ENCODE results near the gene HAPLN3. TPM values are rescaled to one million over a fixed set of nuclear protein-coding genes. Genes with fewer than 3 reads are reported as not detected.

HAPLN3 gene
- polyA plus RNA-seq, 1 donor (not counting 4 experiments of a cell fraction or from before 2014, with no cell fraction given), result 1.4 TPM

- H3K9me3 ChIP-seq (ENCODE audit: control insufficient read depth, low read depth, low read length), result no peaks in the 10 kb centered on the region
- H3K9me1 ChIP-seq (ENCODE audit: control insufficient read depth, extremely low read depth, insufficient read depth, low read length), result no peaks in the 10 kb centered on the region
- TF ChIP-seq EZH2 (IDR thresholded peaks at IDR 0.05; ENCODE audit: low read length), result no peak
- no peak for TF ChIP-seq CTCF (optimal IDR thresholded peaks at IDR 0.05 in 1 of 3, IDR thresholded peaks at IDR 0.05 in 1 of 3, conservative IDR thresholded peaks at IDR 0.05 in 1 of 3; ENCODE audit: extremely low read depth in 1 of 3, insufficient read depth in 2 of 3, low read length in 3 of 3)
- no peaks in the 10 kb centered on the region for H4K20me1 ChIP-seq (ENCODE audit: control insufficient read depth, extremely low read depth, insufficient read depth, low read length)
- FAIRE-seq, result no peak
- no peak overlapping the region for H3K27ac ChIP-seq (ENCODE audit: control insufficient read depth, insufficient read depth, low read length)
- H3K9ac ChIP-seq (ENCODE audit: control insufficient read depth, extremely low read depth, insufficient read depth, low read length), result no peak overlapping the region
- no peak overlapping the region for H3K4me2 ChIP-seq (ENCODE audit: control insufficient read depth, extremely low read depth, insufficient read depth, low read depth, low read length)
- H3K27me3 ChIP-seq (ENCODE audit: control insufficient read depth, extremely low read depth, insufficient read depth, low read length), result no peaks in the 10 kb centered on the region
- H3K4me1 ChIP-seq (ENCODE audit: control insufficient read depth, extremely low read depth, insufficient read depth, low read length), result no peaks in the 10 kb centered on the region
- no peak overlapping the region for H3K4me3 ChIP-seq (ENCODE audit: control insufficient read depth in 2 of 3, extremely low read depth in 1 of 3, insufficient read depth in 2 of 3, low read depth in 1 of 3, low read length in 3 of 3)
- H3K36me3 ChIP-seq (ENCODE audit: control insufficient read depth in 2 of 2, extremely low read depth in 1 of 2, insufficient read depth in 2 of 2, low read length in 2 of 2), result peaks cover 7 to 30% of the 10 kb centered on the region in 2 experiments
- no peak overlapping the region for H2AFZ ChIP-seq (ENCODE audit: control insufficient read depth, low read length)
- dilution Hi-C loops (cut with MboI; ENCODE audit: extremely low pct_ligation_motif_present, low sequenced_read_pairs), result no loop called here
- DNase-seq (ENCODE audit: low read depth, low spot score), result no peak
- no peaks in the 10 kb centered on the region for H3K79me2 ChIP-seq (ENCODE audit: control insufficient read depth, insufficient read depth, low read length)
Observed at GRCh38 chr15:88906130-88906529, 10.8 kb upstream of the HAPLN3 start.

GRCh38 chr15:88905576-88905975, 10.2 kb upstream of the HAPLN3 start:
- no peak for TF ChIP-seq EZH2 (IDR thresholded peaks at IDR 0.05; ENCODE audit: low read length)
- TF ChIP-seq CTCF (optimal IDR thresholded peaks at IDR 0.05 in 1 of 3, IDR thresholded peaks at IDR 0.05 in 1 of 3, conservative IDR thresholded peaks at IDR 0.05 in 1 of 3; ENCODE audit: extremely low read depth in 1 of 3, insufficient read depth in 2 of 3, low read length in 3 of 3), result no peak
- Histone ChIP-seq H3K4me2 (ENCODE audit: control insufficient read depth, extremely low read depth, insufficient read depth, low read depth, low read length) (no peak overlapping the region), H3K79me2 (ENCODE audit: control insufficient read depth, insufficient read depth, low read length) (no peaks in the 10 kb centered on the region), H3K36me3 (ENCODE audit: control insufficient read depth in 2 of 2, extremely low read depth in 1 of 2, insufficient read depth in 2 of 2, low read length in 2 of 2) (peaks cover 7 to 30% of the 10 kb centered on the region in 2 experiments), H3K4me3 (ENCODE audit: control insufficient read depth in 2 of 3, extremely low read depth in 1 of 3, insufficient read depth in 2 of 3, low read depth in 1 of 3, low read length in 3 of 3) (no peak overlapping the region), H2AFZ (ENCODE audit: control insufficient read depth, low read length) (no peak overlapping the region), H3K9ac (ENCODE audit: control insufficient read depth, extremely low read depth, insufficient read depth, low read length) (no peak overlapping the region), H3K4me1 (ENCODE audit: control insufficient read depth, extremely low read depth, insufficient read depth, low read length) (peaks cover 5% of the 10 kb centered on the region), H3K9me3 (ENCODE audit: control insufficient read depth, low read depth, low read length) (no peaks in the 10 kb centered on the region), H3K27ac (ENCODE audit: control insufficient read depth, insufficient read depth, low read length) (no peak overlapping the region), H3K27me3 (ENCODE audit: control insufficient read depth, extremely low read depth, insufficient read depth, low read length) (no peaks in the 10 kb centered on the region), H4K20me1 (ENCODE audit: control insufficient read depth, extremely low read depth, insufficient read depth, low read length) (no peaks in the 10 kb centered on the region), H3K9me1 (ENCODE audit: control insufficient read depth, extremely low read depth, insufficient read depth, low read length) (no peaks in the 10 kb centered on the region)
- dilution Hi-C loops (cut with MboI; ENCODE audit: extremely low pct_ligation_motif_present, low sequenced_read_pairs), result no loop called here
- no peak for DNase-seq (ENCODE audit: low read depth, low spot score)
- FAIRE-seq, result no peak
